ENCODE data around the gene FKBP8.
A peak's percentile ranks its signal among the peaks of the same experiment; 100 is the strongest.

The FKBP8 gene

GRCh38 chr19:18504886-18505610 is 38.3 kb downstream of the FKBP8 start:
- TF ChIP-seq MAX (IDR thresholded peaks at IDR 0.05; ENCODE audit: low read depth, low read length) (no peak), MYC (IDR thresholded peaks at IDR 0.05; ENCODE audit: low read depth, low read length) (no peak), POLR2A (IDR thresholded peaks at IDR 0.05; ENCODE audit: extremely low read depth, insufficient read length) (no peak)
- TF ChIP-seq, protein P1, sequence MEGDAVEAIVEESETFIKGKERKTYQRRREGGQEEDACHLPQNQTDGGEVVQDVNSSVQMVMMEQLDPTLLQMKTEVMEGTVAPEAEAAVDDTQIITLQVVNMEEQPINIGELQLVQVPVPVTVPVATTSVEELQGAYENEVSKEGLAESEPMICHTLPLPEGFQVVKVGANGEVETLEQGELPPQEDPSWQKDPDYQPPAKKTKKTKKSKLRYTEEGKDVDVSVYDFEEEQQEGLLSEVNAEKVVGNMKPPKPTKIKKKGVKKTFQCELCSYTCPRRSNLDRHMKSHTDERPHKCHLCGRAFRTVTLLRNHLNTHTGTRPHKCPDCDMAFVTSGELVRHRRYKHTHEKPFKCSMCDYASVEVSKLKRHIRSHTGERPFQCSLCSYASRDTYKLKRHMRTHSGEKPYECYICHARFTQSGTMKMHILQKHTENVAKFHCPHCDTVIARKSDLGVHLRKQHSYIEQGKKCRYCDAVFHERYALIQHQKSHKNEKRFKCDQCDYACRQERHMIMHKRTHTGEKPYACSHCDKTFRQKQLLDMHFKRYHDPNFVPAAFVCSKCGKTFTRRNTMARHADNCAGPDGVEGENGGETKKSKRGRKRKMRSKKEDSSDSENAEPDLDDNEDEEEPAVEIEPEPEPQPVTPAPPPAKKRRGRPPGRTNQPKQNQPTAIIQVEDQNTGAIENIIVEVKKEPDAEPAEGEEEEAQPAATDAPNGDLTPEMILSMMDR (IDR thresholded peaks at IDR 0.05; ENCODE audit: low read depth, low read length): no peak

DNA sequence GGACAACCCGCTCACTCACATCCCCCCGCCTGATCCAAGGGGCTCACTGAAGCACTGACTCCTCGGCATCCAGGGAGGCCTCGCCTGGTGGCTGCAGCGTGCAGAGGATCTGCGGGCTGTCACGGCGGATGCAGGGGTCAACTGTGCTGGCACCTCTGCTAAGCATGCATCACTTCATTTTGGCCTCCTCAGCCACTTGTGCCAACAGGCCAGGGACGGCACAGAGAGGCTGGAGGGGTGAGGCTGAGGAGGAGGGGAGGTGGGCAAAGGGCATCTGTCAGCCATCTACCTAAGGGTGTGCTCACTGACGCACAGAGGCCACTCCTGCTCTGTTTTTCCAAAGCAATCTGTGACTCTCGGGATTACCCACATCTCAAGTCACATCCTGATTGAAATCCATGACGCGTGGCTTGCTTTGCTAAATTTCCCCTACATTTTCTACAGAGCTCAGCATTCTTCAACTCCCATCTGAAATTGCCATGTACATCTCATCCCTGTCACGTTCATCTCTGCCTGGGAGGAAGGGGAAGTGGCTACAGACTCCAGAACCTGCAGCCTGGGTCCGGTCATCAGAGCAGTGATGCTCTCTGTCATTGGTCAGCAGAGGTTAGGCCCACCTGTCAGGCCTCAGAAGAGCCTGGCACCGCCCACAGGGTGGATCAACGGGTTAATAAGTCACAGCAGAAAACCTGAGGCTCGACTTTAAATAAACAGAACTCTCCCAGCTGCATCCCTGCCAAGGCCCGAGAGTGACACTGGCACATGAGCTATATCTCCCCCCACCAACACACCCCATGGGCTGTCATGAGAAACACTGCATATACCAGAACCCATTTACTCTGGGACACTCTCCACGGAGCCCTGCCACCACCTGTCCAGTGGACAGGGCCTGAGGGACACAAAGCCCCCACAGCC is 39.1 kb downstream of the FKBP8 start:
- no peak for DNase-seq (ENCODE audit: low read depth)
- no peak for TF ChIP-seq MAX (IDR thresholded peaks at IDR 0.05; ENCODE audit: low read depth, low read length)
- TF ChIP-seq MYC (IDR thresholded peaks at IDR 0.05; ENCODE audit: low read depth, low read length): no peak
- no peak for TF ChIP-seq POLR2A (IDR thresholded peaks at IDR 0.05; ENCODE audit: extremely low read depth, insufficient read length)
- TF ChIP-seq, protein P1 (IDR thresholded peaks at IDR 0.05; ENCODE audit: low read depth, low read length): no peak
- H3K4me3 ChIP-seq (ENCODE audit: low read depth, low read length): no peak overlapping the region

More at GRCh38 chr19:18504886-18505610, 38.3 kb downstream of the FKBP8 start:
- no peak overlapping the region for H3K4me3 ChIP-seq (ENCODE audit: low read depth, low read length)
- DNase-seq (ENCODE audit: low read depth): no peak

DNA sequence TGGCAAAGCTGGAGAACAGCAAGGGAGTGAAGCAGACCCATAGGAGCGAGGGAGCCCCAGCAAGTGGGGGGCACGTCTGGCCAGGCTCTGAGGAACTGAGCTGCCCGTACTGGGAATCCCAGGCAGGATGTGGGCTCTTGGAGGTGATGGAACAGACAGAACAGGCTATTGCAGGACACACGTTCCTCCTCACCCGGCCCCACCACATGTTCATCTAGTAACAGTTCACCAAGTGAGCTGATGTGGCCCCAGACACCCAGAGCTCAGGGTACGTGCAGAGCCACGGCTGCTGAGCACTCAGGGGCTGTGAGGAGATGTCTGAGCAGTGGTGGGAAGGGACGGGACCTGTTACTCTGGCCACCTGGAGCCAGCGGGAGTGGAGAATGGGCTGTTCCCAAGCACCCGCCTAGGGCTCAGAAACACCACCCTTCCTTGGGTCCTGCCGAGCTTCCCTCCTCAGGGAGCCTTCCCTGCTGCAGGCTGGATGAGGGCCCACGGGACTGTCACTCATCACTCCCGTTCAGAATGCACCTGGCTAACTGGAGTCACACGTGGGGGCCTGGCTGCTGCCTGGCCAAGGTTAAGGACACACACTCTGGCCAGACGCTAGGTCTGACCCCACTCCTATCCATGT is 39.9 kb downstream of the FKBP8 start:
- no peak overlapping the region for H3K4me3 ChIP-seq (ENCODE audit: low read depth, low read length)
- no peak for TF ChIP-seq MAX (IDR thresholded peaks at IDR 0.05; ENCODE audit: low read depth, low read length)
- no peak for TF ChIP-seq POLR2A (IDR thresholded peaks at IDR 0.05; ENCODE audit: extremely low read depth, insufficient read length)
- TF ChIP-seq, protein P1 (IDR thresholded peaks at IDR 0.05; ENCODE audit: low read depth, low read length): no peak
- no peak for TF ChIP-seq MYC (IDR thresholded peaks at IDR 0.05; ENCODE audit: low read depth, low read length)
- no peak for DNase-seq (ENCODE audit: low read depth)

GRCh38 chr19:18502638-18503294 is 40.6 kb downstream of the FKBP8 start:
- TF ChIP-seq POLR2A (IDR thresholded peaks at IDR 0.05; ENCODE audit: extremely low read depth, insufficient read length) (no peak), MYC (IDR thresholded peaks at IDR 0.05; ENCODE audit: low read depth, low read length) (no peak), MAX (IDR thresholded peaks at IDR 0.05; ENCODE audit: low read depth, low read length) (no peak)
- TF ChIP-seq, protein P1 (IDR thresholded peaks at IDR 0.05; ENCODE audit: low read depth, low read length): no peak
- H3K4me3 ChIP-seq (ENCODE audit: low read depth, low read length): no peak overlapping the region
- peak; percentile 29 for DNase-seq (ENCODE audit: low read depth)

GRCh38 chr19:18502246-18502637 is 41.1 kb downstream of the FKBP8 start:
- no peak for DNase-seq (ENCODE audit: low read depth)
- no peak overlapping the region for H3K4me3 ChIP-seq (ENCODE audit: low read depth, low read length)
- TF ChIP-seq MAX (IDR thresholded peaks at IDR 0.05; ENCODE audit: low read depth, low read length) (no peak), MYC (IDR thresholded peaks at IDR 0.05; ENCODE audit: low read depth, low read length) (no peak), POLR2A (IDR thresholded peaks at IDR 0.05; ENCODE audit: extremely low read depth, insufficient read length) (no peak)
- TF ChIP-seq, protein P1 (IDR thresholded peaks at IDR 0.05; ENCODE audit: low read depth, low read length): no peak
